Osteocyte (in vitro differentiated cells): Measurements from ENCODE around the gene ITGB7. TPM values are rescaled to one million over a fixed set of nuclear protein-coding genes. Genes with fewer than 3 reads are reported as not detected.
A peak's percentile ranks its signal among the peaks of the same experiment; 100 is the strongest.

Experiments used
- DNase-seq: peaks from one replicate; pipeline ENCODE4 v3.0.0; 2021; ENCODE audit warnings: mixed read lengths; ENCODE audit not compliant: unreplicated experiment; ENCODE audit errors: extremely low spot score
- H3K27ac Mint-ChIP-seq: one replicate; pipeline ENCODE4 v1.8.0; 2021; ENCODE audit warnings: mild to moderate bottlenecking, mixed read lengths; ENCODE audit not compliant: unreplicated experiment
- H3K27me3 Mint-ChIP-seq: one replicate; pipeline ENCODE4 v1.8.0; 2021; ENCODE audit warnings: mixed read lengths; ENCODE audit not compliant: unreplicated experiment
- H3K36me3 Mint-ChIP-seq: one replicate; pipeline ENCODE4 v1.8.0; 2021; ENCODE audit warnings: mixed read lengths; ENCODE audit not compliant: unreplicated experiment
- H3K4me1 Mint-ChIP-seq: one replicate; pipeline ENCODE4 v1.8.0; 2021; ENCODE audit warnings: mixed read lengths; ENCODE audit not compliant: unreplicated experiment
- H3K4me3 Mint-ChIP-seq: one replicate; pipeline ENCODE4 v1.8.0; 2021; ENCODE audit warnings: mild to moderate bottlenecking, moderate library complexity, mixed read lengths; ENCODE audit not compliant: unreplicated experiment
- H3K9me3 Mint-ChIP-seq: one replicate; pipeline ENCODE4 v1.8.0; 2021; ENCODE audit warnings: mixed read lengths; ENCODE audit not compliant: unreplicated experiment
- total RNA-seq: library from RNA; stranded (reverse); gene quantifications from 2 replicates; pipeline ENCODE4 v1.2.1, GENCODE V29; 2021
- TF ChIP-seq, protein P1 (sequence below): fragments of 200-600 bp; sonication (generic); IDR thresholded peaks from 2 replicates; pipeline ENCODE4 v1.5.0; 2021; ENCODE audit warnings: antibody characterized with exemption, mild to moderate bottlenecking, moderate library complexity

ITGB7 gene
- total RNA-seq, 1 donor from 2014 or later: 0.83 TPM

DNA sequence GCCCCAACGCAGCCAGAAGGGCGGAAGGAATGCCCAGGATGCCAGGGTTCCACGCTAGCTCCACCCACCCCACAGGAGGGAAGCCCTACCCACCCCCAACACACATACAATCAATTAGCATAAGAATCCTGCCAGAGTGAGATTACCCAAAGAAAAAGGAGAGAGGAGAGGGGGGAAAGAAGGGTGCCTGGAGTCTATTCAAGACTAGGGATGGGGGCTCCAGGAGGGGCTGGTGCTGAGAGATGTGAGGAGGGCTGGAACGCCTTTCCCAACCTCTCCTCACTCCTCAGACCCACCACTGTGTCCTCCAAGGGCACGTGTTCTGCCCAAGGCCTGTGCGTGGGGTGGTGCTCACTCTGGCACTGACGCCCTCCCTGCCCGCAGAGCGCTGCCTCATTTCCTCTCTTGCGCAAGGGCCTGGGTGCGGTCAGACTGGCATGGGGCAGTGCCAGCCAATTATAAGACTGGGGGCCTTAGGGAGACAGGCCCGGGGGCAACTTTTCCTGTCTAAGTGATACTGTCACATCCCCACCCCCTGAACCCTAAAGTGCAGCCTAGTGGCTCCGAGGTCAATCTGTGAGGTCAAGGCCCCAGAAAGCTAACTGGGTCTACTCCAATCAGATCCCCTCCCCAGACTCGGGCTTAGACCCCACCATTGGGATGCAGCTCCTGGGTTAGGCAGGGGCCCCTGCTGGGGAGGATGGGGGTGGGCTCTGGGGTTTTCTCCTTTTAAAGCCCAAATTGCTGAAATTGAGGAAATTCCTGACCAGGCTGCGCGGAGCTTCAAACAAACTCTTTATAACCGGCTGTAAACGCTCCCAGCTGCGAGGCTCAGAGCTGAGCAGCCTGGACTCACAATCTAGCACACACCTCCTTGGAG is 10.2 kb upstream of the ITGB7 start:
- Mint-ChIP-seq H3K27me3 (no peaks in the 10 kb centered on the region), H3K36me3 (peaks cover 12% of the 10 kb centered on the region), H3K4me3 (peak overlapping the region; percentile 6), H3K9me3 (no peaks in the 10 kb centered on the region), H3K4me1 (peaks cover 41% of the 10 kb centered on the region), H3K27ac (peak overlapping the region; percentile 35)
- no peak for DNase-seq
- TF ChIP-seq, protein P1, sequence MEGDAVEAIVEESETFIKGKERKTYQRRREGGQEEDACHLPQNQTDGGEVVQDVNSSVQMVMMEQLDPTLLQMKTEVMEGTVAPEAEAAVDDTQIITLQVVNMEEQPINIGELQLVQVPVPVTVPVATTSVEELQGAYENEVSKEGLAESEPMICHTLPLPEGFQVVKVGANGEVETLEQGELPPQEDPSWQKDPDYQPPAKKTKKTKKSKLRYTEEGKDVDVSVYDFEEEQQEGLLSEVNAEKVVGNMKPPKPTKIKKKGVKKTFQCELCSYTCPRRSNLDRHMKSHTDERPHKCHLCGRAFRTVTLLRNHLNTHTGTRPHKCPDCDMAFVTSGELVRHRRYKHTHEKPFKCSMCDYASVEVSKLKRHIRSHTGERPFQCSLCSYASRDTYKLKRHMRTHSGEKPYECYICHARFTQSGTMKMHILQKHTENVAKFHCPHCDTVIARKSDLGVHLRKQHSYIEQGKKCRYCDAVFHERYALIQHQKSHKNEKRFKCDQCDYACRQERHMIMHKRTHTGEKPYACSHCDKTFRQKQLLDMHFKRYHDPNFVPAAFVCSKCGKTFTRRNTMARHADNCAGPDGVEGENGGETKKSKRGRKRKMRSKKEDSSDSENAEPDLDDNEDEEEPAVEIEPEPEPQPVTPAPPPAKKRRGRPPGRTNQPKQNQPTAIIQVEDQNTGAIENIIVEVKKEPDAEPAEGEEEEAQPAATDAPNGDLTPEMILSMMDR: no peak

DNA sequence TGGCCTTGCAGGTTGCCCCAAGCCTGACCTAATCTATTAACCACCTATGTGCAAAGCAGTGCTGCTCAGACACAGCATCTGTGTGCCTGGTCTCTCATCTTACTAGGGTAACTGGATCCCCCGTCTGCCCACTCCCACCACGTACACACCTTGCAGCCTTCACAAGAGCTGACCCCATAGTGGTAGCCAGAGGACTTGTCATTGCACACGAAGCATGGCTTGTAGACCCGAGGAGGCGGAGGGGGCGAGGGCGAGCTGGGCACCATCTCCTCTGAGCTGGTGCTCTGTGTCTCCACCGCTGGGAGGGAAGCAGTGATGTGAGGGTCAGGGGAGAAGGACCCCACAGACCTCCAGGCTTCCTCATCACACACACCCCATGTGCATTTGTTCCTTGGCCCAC is 8.4 kb upstream of the ITGB7 start:
- Mint-ChIP-seq H3K4me1 (peaks cover 30% of the 10 kb centered on the region), H3K27ac (no peak overlapping the region), H3K9me3 (no peaks in the 10 kb centered on the region), H3K4me3 (no peak overlapping the region), H3K27me3 (no peaks in the 10 kb centered on the region), H3K36me3 (peaks cover 23% of the 10 kb centered on the region)
- TF ChIP-seq, protein P1: no peak
- no peak for DNase-seq

DNA sequence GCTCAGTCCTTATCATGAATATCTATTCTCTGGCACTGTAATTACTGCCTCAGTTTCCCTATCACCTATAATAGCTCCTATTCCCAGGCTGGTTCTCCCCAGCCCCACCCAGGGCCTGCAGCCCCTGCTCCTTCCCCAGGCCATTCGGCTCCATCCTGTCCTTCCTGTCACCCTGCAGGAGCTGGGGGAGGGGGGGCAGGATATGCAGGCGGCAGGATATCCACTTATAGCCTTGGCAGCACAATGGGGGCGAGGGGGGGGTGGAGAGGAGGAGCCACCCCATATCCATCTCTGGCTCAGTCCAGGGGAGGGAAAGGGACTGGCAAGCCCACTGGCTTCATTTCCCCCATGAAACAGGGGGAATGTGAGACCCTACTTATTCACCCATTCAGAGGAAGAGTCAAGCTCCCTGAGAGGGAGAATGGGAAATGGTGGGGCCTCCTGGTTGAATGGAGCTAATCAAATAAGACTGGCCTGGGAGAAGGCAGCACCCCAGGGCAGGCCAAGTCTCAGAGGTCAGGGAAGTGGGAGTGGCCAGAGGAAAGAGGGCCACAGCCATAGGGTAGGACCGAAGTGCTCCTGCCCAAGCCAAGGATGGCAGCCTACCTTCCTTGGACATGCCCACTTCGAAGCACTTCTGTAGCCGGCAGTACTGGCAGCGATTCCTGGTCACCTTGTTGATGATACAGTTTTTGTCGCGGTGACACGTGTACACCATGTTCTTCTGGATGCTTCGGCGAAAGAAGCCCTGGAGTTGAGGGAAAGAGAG is 7.8 kb upstream of the ITGB7 start:
- no peaks in the 10 kb centered on the region for H3K9me3 Mint-ChIP-seq
- no peak overlapping the region for H3K4me3 Mint-ChIP-seq

DNA sequence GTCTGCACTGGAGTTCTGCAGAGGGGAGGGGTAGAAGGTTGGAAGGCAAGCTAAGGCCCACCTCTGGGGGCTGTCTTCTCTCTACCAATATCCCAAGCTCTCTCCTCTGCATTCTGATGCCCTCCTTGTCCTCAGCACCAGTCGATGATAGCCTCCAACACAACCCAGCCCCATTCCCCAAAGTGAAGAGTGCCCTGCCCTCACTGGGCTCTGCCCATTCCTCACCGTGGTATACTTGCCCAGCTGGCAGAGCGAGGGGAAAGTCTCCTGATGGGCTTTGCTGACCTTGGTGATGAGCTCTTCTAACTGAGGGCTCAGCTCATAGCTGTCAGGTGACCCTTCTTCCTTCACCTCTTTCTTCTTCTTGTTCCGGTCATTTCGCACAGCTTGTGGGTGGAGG is 7.2 kb upstream of the ITGB7 start:
- Mint-ChIP-seq H3K4me1 (peaks cover 21% of the 10 kb centered on the region), H3K36me3 (peaks cover 27% of the 10 kb centered on the region), H3K4me3 (no peak overlapping the region), H3K27me3 (no peaks in the 10 kb centered on the region), H3K9me3 (no peaks in the 10 kb centered on the region), H3K27ac (no peak overlapping the region)
- DNase-seq: no peak
- TF ChIP-seq, protein P1: no peak

More for the DNA sequence above, 7.8 kb upstream of the ITGB7 start:
- Mint-ChIP-seq H3K27me3 (no peaks in the 10 kb centered on the region), H3K4me1 (peaks cover 27% of the 10 kb centered on the region), H3K36me3 (peaks cover 27% of the 10 kb centered on the region), H3K27ac (no peak overlapping the region)
- no peak for DNase-seq
- TF ChIP-seq, protein P1: no peak

DNA sequence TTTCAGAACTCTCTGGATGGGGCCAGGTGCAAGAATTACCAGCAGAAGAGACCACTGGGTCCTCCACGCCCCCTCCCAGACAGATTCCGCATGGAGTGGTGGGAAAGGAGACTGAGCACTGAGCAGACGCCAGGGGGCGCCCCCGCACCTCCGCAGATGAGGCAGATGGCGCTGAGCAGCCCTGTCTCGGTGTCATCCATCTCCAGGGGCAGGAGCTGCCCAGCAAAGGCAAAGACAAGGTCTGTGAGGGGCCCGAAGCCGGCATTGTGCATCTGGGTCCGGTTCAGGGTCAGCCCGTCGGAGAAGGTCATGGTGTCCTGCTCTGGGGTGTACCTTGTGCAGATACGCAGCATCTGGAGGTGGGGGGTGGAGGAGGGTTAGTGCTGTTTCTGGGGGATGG is 6.3 kb upstream of the ITGB7 start:
- peaks cover 29% of the 10 kb centered on the region for H3K36me3 Mint-ChIP-seq
- H3K27me3 Mint-ChIP-seq: no peaks in the 10 kb centered on the region
- DNase-seq: peak; percentile 95
- no peaks in the 10 kb centered on the region for H3K9me3 Mint-ChIP-seq
- TF ChIP-seq, protein P1: peak; percentile 98
- H3K4me1 Mint-ChIP-seq: peaks cover 18% of the 10 kb centered on the region
- peak overlapping the region; percentile 3 for H3K27ac Mint-ChIP-seq
- no peak overlapping the region for H3K4me3 Mint-ChIP-seq
